GM12878 (cell line): ENCODE data around the gene QSOX2.

ENCODE experiments used
- EZH2 ChIP-seq: IDR thresholded peaks from 2 replicates; pipeline ENCODE4 v1.6.1; 2012; ENCODE audit warnings: low read depth, mild to moderate bottlenecking, control low read depth, inconsistent platforms, low read length, borderline replicate concordance; ENCODE audit not compliant: control insufficient read depth
- GABPA ChIP-seq: IDR thresholded peaks from 2 replicates; pipeline ENCODE4 v1.6.1; 2014; ENCODE audit warnings: antibody characterized with exemption, low read depth, mild to moderate bottlenecking, inconsistent platforms
- HCFC1 ChIP-seq: fragments of 150-350 bp; IDR thresholded peaks from 2 replicates; pipeline ENCODE4 v1.6.1; 2014; ENCODE audit warnings: low read length
- POLR2AphosphoS2 ChIP-seq: IDR thresholded peaks from 2 replicates; pipeline ENCODE4 v1.6.1; 2011; ENCODE audit warnings: low read depth, mild to moderate bottlenecking, low read length, improper control_type of control experiment, moderate library complexity
- RCOR1 ChIP-seq: conservative IDR thresholded peaks from 2 replicates; pipeline ENCODE4 v1.6.1; 2012; ENCODE audit warnings: low read depth, low read length, improper control_type of control experiment
- SPI1 ChIP-seq: IDR thresholded peaks from 2 replicates; pipeline ENCODE4 v1.6.1; 2011; ENCODE audit warnings: low read depth, mild to moderate bottlenecking, low read length, moderate library complexity, borderline replicate concordance; ENCODE audit not compliant: insufficient read depth
- TF ChIP-seq, protein P1 (sequence below), 3 experiments: IDR thresholded peaks in 2 of 3; conservative IDR thresholded peaks in 1 of 3; 2 replicates each; pipeline ENCODE4 v1.5.1; 2011; ENCODE audit warnings: low read depth in 3 of 3, low read length in 3 of 3, mild to moderate bottlenecking in 3 of 3, control low read depth in 2 of 3, moderate library complexity in 2 of 3, inconsistent platforms in 1 of 3, mixed read lengths in 1 of 3; ENCODE audit not compliant: control insufficient read depth in 2 of 3, insufficient read depth in 1 of 3; ENCODE audit errors: extremely low read depth in 1 of 3

DNA sequence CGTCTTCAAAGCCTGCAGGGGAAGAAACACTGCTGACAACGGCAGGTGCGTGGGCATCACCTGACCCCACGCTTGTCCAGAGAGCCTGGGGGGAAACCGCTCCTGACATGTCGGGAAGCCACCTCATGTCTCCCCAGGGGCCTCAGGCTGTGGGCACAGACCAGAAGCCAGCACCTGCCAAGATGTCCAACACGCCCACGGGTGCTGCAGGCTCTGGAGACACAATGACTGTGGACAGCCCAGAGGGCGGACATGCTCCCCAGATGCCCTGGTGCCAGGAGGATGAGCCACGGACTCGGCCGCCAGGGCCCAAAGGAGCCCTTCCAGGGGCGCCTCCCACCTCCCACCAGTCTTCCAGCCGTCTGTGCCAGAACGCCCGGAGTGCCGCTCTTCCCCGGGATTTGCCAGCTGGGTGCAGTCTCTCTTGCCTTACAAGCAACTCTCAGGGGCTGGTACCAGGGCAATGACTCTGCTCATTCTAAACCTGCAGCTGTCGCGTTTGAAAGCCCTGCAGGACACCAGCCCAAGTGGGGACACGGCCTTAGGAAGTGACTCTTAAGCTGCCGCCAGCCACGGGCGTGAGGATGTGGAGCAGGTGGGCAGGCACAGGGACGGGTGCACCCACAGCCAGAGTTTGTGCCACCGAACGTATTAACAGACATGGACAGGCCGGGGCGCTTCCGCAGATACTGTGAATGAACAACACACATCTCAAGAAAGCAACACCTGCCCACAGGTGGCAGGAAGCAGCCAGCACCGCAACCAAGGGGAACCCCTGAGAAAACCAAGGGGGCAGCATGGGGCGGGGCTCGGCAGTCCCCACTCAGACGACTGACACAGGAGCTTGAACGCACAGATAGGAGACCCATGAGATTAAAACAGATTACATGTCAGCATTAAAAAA lies 33.9 kb downstream of the QSOX2 start:
- TF ChIP-seq, protein P1, sequence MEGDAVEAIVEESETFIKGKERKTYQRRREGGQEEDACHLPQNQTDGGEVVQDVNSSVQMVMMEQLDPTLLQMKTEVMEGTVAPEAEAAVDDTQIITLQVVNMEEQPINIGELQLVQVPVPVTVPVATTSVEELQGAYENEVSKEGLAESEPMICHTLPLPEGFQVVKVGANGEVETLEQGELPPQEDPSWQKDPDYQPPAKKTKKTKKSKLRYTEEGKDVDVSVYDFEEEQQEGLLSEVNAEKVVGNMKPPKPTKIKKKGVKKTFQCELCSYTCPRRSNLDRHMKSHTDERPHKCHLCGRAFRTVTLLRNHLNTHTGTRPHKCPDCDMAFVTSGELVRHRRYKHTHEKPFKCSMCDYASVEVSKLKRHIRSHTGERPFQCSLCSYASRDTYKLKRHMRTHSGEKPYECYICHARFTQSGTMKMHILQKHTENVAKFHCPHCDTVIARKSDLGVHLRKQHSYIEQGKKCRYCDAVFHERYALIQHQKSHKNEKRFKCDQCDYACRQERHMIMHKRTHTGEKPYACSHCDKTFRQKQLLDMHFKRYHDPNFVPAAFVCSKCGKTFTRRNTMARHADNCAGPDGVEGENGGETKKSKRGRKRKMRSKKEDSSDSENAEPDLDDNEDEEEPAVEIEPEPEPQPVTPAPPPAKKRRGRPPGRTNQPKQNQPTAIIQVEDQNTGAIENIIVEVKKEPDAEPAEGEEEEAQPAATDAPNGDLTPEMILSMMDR (IDR thresholded peaks at IDR 0.05 in 2 of 3, conservative IDR thresholded peaks at IDR 0.05 in 1 of 3; ENCODE audit: control insufficient read depth in 2 of 3, extremely low read depth in 1 of 3, insufficient read depth in 1 of 3, low read depth in 3 of 3, low read length in 3 of 3): no peak
- TF ChIP-seq SPI1 (no peak), POLR2AphosphoS2 (no peak), EZH2 (no peak), RCOR1 (no peak), GABPA (no peak), HCFC1 (no peak)
